Endothelial cell of umbilical vein (primary cell): Measurements from ENCODE around the gene CACTIN. TPM values are rescaled to one million over a fixed set of nuclear protein-coding genes. Genes with fewer than 3 reads are reported as not detected.

Experiments
- BruUV-seq: library from RNA; stranded (reverse); fragments of 400-500 nt; replicated peaks from 2 replicates; lab custom pipeline; 2021; lab: Mats Ljungman, UMichigan
- CTCF ChIA-PET: fragments of 300-600, 350-600 bp; sonication (Branson Sonifier 250); formaldehyde crosslinking; loops from one replicate; lab custom pipeline; 2021; ENCODE audit warnings: antibody characterized with exemption, inconsistent platforms; lab: Charles Lee
- POLR2A ChIA-PET: fragments of 300-600, 350-600 bp; sonication (Branson Sonifier 250); formaldehyde crosslinking; loops from one replicate; lab custom pipeline; 2021; ENCODE audit warnings: antibody characterized with exemption, inconsistent platforms; lab: Charles Lee
- DNase-seq: peaks from one replicate; pipeline ENCODE4 v3.0.0-alpha.2; 2011; ENCODE audit warnings: low read depth, low spot score
- FAIRE-seq: peaks from 2 replicates; lab custom pipeline; 2011; peaks lifted over from hg19 to GRCh38; lab: Jason Lieb, UNC
- H2AFZ ChIP-seq: 2 replicates; pipeline ENCODE4 v1.6.0; 2012; ENCODE audit warnings: low read depth, low read length, control low read depth, inconsistent platforms
- H3K27ac ChIP-seq: 2 replicates; pipeline ENCODE4 v1.5.1; 2011; ENCODE audit warnings: low read depth, mild to moderate bottlenecking, control low read depth, low read length, moderate library complexity; ENCODE audit not compliant: insufficient read depth
- H3K27me3 ChIP-seq, 2 experiments: 2 replicates each; pipeline versions ENCODE4 v1.6.0 to v1.6.1; 2011; ENCODE audit warnings: low read length in 2 of 2, mixed read lengths in 1 of 2; ENCODE audit not compliant: control insufficient read depth in 2 of 2, insufficient read depth in 2 of 2
- H3K36me3 ChIP-seq, 2 experiments: 2 replicates in 1 of 2; 3 replicates in 1 of 2; pipeline ENCODE4 v1.5.1; 2011; ENCODE audit warnings: low read length in 2 of 2, mild to moderate bottlenecking in 1 of 2, moderate library complexity in 1 of 2; ENCODE audit not compliant: control insufficient read depth in 2 of 2, insufficient read depth in 2 of 2; ENCODE audit errors: extremely low read depth in 1 of 2
- H3K4me1 ChIP-seq: 3 replicates; pipeline ENCODE4 v1.5.1; 2011; ENCODE audit warnings: mild to moderate bottlenecking, low read length; ENCODE audit not compliant: control insufficient read depth, insufficient read depth; ENCODE audit errors: extremely low read depth
- H3K4me2 ChIP-seq: 2 replicates; pipeline ENCODE4 v1.6.1; 2011; ENCODE audit warnings: low read length, control low read depth, mixed read lengths; ENCODE audit not compliant: insufficient read depth
- H3K4me3 ChIP-seq, 3 experiments: fragments of 200-600 bp in 1 of 3; sonication (generic), shearing (Covaris generic) in 1 of 3; replicated peaks in 1 of 3; 2 replicates each; pipeline ENCODE4 v1.5.1; 2011 to 2016; ENCODE audit warnings: control low read depth in 3 of 3, low read length in 3 of 3, mild to moderate bottlenecking in 2 of 3, inconsistent platforms in 1 of 3, low read depth in 1 of 3, moderate library complexity in 1 of 3; ENCODE audit not compliant: insufficient read depth in 1 of 3
- H3K79me2 ChIP-seq: 2 replicates; pipeline ENCODE4 v1.6.0; 2012; ENCODE audit warnings: low read length, inconsistent platforms; ENCODE audit not compliant: control insufficient read depth, insufficient read depth
- H3K9ac ChIP-seq: replicated peaks from 2 replicates; pipeline ENCODE3; 2011; ENCODE audit warnings: low read length, control low read depth; ENCODE audit not compliant: insufficient read depth; ENCODE audit errors: extremely low read depth
- H3K9me1 ChIP-seq: replicated peaks from 3 replicates; pipeline ENCODE4 v1.6.0; 2011; ENCODE audit warnings: mild to moderate bottlenecking, low read length; ENCODE audit not compliant: control insufficient read depth, insufficient read depth; ENCODE audit errors: extremely low read depth
- H3K9me3 ChIP-seq: replicated peaks from 2 replicates; pipeline ENCODE4 v1.5.1; 2012; ENCODE audit warnings: low read length, inconsistent platforms; ENCODE audit not compliant: control insufficient read depth, insufficient read depth
- H4K20me1 ChIP-seq: replicated peaks from 2 replicates; pipeline ENCODE3; 2011; ENCODE audit warnings: mild to moderate bottlenecking, low read length; ENCODE audit not compliant: control insufficient read depth, insufficient read depth; ENCODE audit errors: extremely low read depth
- CTCF ChIP-seq, 2 donors: IDR thresholded peaks; 1 replicate in 1 of 2; 2 replicates in 1 of 2; pipeline ENCODE4 v1.5.1; 2011; ENCODE audit warnings: low read length in 2 of 2, mild to moderate bottlenecking in 2 of 2, moderate library complexity in 2 of 2, control low read depth in 1 of 2, inconsistent platforms in 1 of 2, low read depth in 1 of 2; ENCODE audit not compliant: insufficient read depth in 1 of 2; ENCODE audit errors: extremely low read depth in 1 of 2
- EZH2 ChIP-seq: IDR thresholded peaks from 2 replicates; pipeline ENCODE4 v1.6.1; 2012; ENCODE audit warnings: borderline replicate concordance, low read depth, mild to moderate bottlenecking, moderate library complexity, low read length, inconsistent platforms; ENCODE audit not compliant: severe bottlenecking
- FOS ChIP-seq: IDR thresholded peaks from 2 replicates; pipeline ENCODE4 v1.6.1; 2011; ENCODE audit warnings: mild to moderate bottlenecking, low read length, moderate library complexity, borderline replicate concordance; ENCODE audit not compliant: insufficient read depth
- GATA2 ChIP-seq: IDR thresholded peaks from 2 replicates; pipeline ENCODE4 v1.7.0; 2011; ENCODE audit warnings: low read depth, mild to moderate bottlenecking, moderate library complexity, mixed read lengths, low read length; ENCODE audit not compliant: insufficient read length, insufficient read depth
- JUN ChIP-seq: IDR thresholded peaks from 2 replicates; pipeline ENCODE4 v1.6.1; 2011; ENCODE audit warnings: borderline replicate concordance, low read depth; ENCODE audit not compliant: insufficient read length, insufficient read depth
- MAX ChIP-seq: IDR thresholded peaks from 2 replicates; pipeline ENCODE4 v1.6.1; 2011; ENCODE audit not compliant: insufficient read depth, insufficient read length
- MYC ChIP-seq: IDR thresholded peaks from one replicate; pipeline ENCODE4 v1.6.1; 2011; ENCODE audit warnings: mild to moderate bottlenecking, low read depth, low read length
- POLR2A ChIP-seq: IDR thresholded peaks from 2 replicates; pipeline ENCODE4 v1.6.1; 2012; ENCODE audit warnings: low read depth, mild to moderate bottlenecking, control low read depth, low read length
- POLR2AphosphoS5 ChIP-seq: IDR thresholded peaks from 2 replicates; pipeline ENCODE4 v1.6.1; 2012; ENCODE audit warnings: low read depth, mild to moderate bottlenecking, control low read depth, low read length, moderate library complexity; ENCODE audit not compliant: insufficient read depth
- dilution Hi-C: fragments of 300-500 bp; cut with MboI; formaldehyde crosslinking; loops from one replicate; pipeline ENCODE4 v1.15.0; 2019; ENCODE audit warnings: low sequenced_read_pairs; ENCODE audit not compliant: extremely low pct_ligation_motif_present
- intact Hi-C: fragments of 100-400 bp; cut with micrococcal nuclease; formaldehyde crosslinking; loops from one replicate; pipeline ENCODE4 v1.10.0; 2022
- polyA plus RNA-seq, 4 experiments: library from polyadenylated mRNA; depleted of rRNA in 3 of 4; stranded (reverse) in 3 of 4; unstranded in 1 of 4; fragments of >200 nt; gene quantifications; 2 replicates each; pipeline versions ENCODE4 v1.2.1 to v1.2.3, GENCODE V29; 2011 to 2012; ENCODE audit warnings: missing spikeins in 1 of 4
- total RNA-seq: library from RNA; stranded (reverse); gene quantifications from 2 replicates; pipeline ENCODE4 v1.2.3, GENCODE V29; 2021

Gene CACTIN
- total and polyA plus RNA-seq, 2 donors (not counting 3 experiments of a cell fraction or from before 2014, with no cell fraction given): 29.7 to 36.1 TPM

DNA sequence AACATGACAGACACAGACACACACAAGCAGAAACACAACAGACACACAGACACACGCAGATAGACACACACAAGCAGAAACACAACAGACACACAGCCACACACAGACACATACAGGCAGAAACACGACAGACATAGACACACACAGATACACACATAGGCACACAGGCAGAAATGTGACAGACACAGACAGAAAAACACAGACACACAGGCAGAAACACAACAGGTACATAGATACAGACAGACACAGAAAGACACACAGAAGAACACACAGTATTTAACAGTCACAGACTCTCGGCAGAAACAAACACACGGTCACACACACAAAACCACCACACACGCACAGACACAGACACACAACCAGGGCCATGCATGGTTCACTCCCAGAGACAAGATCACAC lies 20.8 kb downstream of the CACTIN start:
- ChIA-PET POLR2A (no interaction called here), CTCF (no interaction called here)
- H3K4me3 ChIP-seq: no peak overlapping the region
- FAIRE-seq: no peak
- H3K27me3 ChIP-seq: no peaks in the 10 kb centered on the region
- no peaks in the 10 kb centered on the region for H3K36me3 ChIP-seq
- DNase-seq: no peak
- peak overlapping the region; percentile 53 for H3K4me2 ChIP-seq
- peaks cover 23% of the 10 kb centered on the region for H3K4me1 ChIP-seq
- H3K27ac ChIP-seq: no peak overlapping the region
- H3K9me1 ChIP-seq: no peaks in the 10 kb centered on the region
- H3K79me2 ChIP-seq: no peaks in the 10 kb centered on the region
- H3K9ac ChIP-seq: no peak overlapping the region
- no peak overlapping the region for H2AFZ ChIP-seq
- TF ChIP-seq GATA2: no peak
- TF ChIP-seq MAX: no peak
- TF ChIP-seq JUN: no peak
- no peak for TF ChIP-seq POLR2A
- no peak for TF ChIP-seq EZH2
- no peak for TF ChIP-seq POLR2AphosphoS5
- TF ChIP-seq CTCF (IDR thresholded peaks at IDR 0.05; ENCODE audit: extremely low read depth in 1 of 2, insufficient read depth in 1 of 2, low read depth in 1 of 2, low read length in 2 of 2): no peak
- no peak for TF ChIP-seq FOS
- TF ChIP-seq MYC: no peak
- no peaks in the 10 kb centered on the region for H4K20me1 ChIP-seq
- intact Hi-C loops: loop anchor here (2.0 to 5.0 kb wide), 2 partner anchors 21 to 33 kb away; partner anchors contain the start of genes GIPC3 and HMG20B
- BruUV-seq: no TSS peak
- H3K9me3 ChIP-seq: no peaks in the 10 kb centered on the region
- dilution Hi-C loops: no loop called here
